GM08714 (cell line): ENCODE data around the gene CDKN1C.

Experiments
- H3K4me3 ChIP-seq: fragments of 200-500 bp; sonication (Bioruptor generic); 2 replicates; pipeline ENCODE4 v1.5.1; 2014; ENCODE audit warnings: mild to moderate bottlenecking, low read length, inconsistent platforms
- ZNF274 ChIP-seq: IDR thresholded peaks from 2 replicates; pipeline ENCODE4 v1.6.1; 2012; ENCODE audit warnings: mild to moderate bottlenecking, low read depth, low read length

CDKN1C gene

DNA sequence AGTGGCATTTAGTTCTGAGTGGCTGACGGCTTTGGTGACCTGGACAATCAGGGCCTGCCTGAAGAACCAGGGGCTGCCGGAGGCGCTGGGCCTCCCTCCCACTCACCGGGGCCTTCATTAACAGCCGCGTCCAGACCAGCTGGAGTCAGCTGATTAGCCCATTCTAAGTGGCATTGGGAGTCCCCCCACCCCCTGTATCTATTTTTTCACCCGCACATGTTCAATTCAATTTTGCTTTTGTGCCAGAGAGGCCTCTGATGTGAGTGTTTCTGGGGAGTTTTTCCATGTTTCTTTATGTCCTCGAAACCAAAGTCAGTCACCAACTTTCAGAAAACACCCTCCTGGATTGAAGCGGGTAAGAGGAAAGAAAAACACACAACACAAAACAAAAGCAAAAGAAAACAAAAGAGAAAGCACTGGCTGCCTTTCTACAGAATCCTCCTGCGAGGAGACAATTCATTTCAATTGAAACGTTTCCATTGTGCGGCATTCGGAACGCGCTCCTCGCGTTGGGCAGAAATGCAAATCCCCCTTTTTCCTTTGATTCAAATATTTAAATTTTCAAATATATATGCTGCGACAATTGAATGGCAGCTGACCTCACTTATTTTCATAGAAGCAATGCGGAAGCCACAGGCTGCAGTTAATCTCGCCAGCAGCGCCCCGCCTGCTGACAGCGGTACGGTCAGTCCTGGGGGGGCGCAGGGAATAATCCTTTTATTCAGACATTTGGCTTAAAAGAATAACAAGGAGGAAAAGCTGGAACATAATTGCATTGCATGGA, 17.7 kb downstream of the CDKN1C start:
- TF ChIP-seq ZNF274, result no peak
- H3K4me3 ChIP-seq, result no peak overlapping the region

DNA sequence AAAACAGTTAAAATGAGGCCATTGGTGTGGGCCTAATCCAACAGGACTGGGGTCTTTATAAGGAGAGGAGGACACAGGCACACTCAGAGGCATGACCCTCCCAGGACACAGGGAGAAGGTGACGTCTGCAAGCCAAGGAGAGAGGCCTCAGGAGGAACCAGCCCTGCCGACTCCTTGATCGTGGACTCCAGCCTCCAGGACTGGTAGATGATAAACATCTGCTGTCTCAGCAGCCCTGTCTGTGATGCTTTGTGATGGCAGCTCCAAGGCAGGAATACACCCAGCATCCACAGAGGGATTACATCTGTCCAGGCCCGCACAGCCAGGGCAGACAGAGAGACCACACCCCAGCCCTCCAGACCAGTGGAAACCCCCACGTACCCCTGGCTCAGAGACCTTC, 18.4 kb downstream of the CDKN1C start:
- H3K4me3 ChIP-seq, result no peak overlapping the region
- no peak for TF ChIP-seq ZNF274

DNA sequence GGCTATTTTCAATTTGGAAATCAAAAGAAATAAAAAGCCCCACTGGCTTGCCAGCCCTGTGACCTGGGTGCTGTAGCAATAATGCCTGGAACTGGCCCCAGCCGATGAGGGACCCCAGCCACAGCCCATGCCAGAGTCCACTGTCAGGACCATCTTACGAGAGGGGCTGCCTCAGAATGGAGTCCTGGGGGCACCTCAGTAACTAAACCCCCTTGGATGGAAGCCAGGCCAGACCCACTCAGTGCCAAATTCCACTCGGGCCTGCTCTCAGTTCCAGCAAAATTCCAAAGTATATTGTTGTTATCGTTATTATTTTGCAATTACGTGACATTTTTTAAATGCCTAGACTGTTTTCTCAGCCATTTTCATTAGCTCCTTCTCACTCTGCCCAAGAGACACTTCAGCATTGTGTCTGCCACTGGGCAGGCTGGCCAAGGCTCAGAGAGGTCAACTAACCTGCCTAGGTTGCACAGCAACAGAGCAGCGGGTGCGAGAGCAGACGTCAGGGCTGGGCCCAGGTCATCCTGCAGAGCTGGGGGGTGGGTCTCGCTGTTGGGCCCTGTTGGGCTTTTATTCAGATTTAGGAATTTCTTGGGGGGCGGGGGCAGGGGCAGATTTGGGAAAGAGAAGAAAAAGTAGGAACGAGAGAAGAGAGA, 19.5 kb downstream of the CDKN1C start:
- H3K4me3 ChIP-seq, result no peak overlapping the region
- no peak for TF ChIP-seq ZNF274

DNA sequence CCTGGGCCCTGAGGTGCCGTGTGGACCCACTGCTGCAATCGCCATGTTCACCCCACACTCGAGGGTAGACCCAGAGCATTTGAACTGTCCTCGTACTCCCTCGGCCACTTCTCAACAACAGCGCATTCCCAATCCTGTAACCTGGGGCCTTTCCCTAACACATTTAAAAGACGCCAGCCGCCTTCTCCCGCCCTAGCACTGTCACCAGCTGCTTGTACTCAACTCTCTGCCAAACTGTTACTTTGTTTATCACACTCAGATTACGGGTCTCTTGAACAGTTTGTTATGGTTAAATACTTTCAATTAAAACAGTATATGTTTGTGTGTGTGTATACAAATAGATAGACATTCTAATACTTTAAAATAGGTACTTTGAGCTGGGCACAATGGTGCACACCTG, 20.7 kb downstream of the CDKN1C start:
- no peak overlapping the region for H3K4me3 ChIP-seq
- no peak for TF ChIP-seq ZNF274

DNA sequence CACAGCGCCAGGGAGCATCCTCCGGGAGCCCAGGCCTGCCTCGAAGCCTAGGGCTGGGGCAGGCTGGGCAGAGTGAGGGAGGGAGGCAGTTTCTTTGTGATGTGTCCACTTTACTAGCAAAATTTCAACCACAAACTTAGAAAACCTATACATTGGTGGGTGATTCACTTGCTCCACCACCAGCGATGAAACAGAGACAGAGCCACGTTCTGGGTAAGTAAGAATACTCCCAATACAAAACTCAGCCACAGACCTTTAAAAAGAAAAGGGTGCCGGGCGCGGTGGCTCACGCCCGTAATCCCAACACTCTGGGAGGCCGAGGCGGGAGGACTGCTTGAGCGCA, 22.3 kb downstream of the CDKN1C start:
- H3K4me3 ChIP-seq, result no peak overlapping the region
- no peak for TF ChIP-seq ZNF274

DNA sequence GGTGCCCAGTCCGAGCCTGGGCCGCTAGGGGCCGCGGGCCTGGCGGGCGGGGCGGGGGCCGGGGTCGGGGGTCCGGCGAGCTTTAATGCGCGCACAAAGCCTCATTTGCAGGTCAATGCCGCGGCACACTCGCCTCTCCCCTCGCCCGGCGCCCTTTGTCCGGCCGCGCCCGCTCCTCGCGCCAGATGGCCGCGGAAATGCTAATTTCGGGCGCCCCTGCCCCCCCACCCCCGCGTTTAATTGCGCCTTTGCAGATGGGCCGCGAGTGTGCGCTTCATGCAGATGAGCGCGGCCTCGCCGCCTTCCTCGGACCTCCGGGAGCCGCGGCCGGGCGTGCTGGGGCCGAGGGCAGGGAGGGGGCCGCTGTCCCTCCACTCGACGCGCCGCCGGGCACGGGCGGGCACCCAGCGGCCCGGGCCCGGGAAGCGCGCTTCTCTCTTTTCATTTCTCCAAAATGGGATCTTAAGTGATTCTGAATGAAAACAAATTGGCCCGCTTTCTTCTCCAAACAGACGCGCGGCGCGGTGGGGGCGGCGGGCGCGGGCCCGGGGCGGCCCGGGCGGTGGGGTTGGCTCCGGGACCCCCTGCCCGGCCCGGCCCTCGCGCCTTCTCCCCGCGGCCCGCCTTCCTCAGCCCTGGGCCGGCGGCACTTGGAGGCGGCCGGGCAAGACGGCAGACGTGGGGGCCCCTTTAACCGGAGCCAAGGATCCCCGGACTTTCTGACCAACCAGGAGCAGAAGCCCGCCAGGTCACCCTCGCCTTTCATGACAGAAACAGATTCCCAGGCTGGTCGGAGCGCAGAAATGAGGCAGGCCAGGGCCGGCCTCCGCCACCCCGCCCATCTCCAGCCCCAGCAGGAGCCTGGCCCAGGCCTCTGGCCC, 22.9 kb downstream of the CDKN1C start:
- no peak for TF ChIP-seq ZNF274
- H3K4me3 ChIP-seq, result no peak overlapping the region

DNA sequence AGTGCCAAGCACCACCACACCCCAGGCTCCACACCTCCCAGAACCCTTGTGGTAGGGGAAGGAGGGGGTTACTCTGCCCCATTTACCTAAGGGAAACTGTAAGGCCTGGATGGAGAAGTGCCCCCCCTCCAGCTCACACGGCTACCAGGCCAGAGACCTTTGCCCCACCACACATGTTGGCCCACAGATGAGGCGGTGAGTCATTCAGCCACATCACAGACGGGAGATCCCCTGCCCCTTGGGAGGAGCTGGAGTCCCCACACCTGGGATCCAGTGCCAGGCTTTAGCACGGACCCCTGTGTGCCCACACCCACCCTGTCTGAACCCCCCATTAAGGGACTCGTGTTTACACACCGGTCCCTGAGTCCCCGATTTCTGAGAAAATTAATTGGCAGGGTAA, 24.9 kb downstream of the CDKN1C start:
- H3K4me3 ChIP-seq, result no peak overlapping the region

DNA sequence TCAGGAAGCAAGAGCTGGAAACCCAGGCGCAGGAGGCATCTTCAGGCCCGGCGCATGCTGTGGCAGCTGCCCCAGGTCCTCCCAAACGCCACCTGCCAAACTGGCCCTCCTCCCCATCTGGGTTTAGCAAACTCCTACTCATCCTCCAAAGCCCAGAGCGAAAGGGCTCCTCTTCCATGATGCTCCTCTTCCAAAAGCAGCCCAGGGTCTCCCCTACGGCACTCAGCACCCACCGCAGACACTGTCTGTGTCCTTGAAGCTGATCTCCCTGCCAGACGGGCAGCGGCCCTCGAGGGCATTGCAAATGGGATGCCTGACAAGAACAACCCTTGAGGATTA, 25.9 kb downstream of the CDKN1C start:
- TF ChIP-seq ZNF274, result no peak
- no peak overlapping the region for H3K4me3 ChIP-seq

More for the DNA sequence above, 24.9 kb downstream of the CDKN1C start:
- TF ChIP-seq ZNF274, result no peak

DNA sequence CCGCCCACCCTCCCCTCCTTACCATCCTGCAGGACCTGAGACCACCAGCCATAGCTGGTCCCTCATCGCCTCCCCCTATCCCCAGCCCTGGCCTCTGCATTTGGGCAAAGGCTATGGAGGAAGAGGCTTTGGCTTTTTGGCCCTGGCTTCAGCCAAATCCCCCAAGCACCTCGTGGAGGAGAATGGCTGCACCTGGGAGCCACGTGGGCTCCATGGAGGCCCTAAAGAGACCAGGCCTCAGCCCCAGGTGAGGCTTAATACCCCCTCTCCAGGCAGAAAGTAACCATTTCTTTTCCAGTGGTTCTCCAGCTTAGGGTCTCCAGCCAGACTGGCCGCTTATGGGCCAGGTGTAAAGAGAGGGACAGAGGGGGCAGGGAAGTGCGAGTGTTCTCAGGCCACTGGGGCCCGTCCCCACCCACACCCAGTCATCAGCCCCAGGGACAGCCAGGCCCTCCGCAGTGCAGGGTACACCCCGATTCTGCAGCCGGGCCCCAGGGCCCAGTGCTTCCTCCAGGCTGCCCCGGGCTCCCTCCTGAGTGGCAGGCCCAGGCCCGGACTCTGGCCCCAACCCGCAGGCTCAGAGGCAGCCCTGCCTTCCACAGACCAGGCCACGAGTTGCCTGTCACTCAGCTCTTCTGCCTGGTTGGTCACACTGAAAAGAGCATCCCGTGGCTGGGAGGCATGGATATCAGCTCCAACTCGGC, 26.4 kb downstream of the CDKN1C start:
- H3K4me3 ChIP-seq, result no peak overlapping the region
- no peak for TF ChIP-seq ZNF274

DNA sequence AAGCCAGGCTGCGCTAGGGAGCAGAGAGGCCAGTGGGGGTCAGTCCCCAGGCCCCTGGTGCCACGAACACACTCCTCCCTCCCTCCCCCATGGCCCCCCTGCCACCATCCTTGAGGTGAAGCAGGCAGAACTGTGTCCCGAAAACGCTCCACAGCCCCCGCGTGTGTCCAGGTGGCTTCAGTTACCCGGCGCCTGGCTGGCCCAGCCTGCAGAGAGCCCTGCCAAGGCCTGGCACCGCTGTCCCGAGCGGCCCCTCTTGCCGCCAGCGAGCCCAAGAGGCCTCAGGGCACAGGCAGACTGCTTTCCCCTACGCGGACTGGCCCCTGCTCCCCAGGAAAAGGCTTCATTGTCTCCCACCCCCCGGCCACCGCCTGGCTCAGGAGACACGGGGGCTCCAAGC, 27.7 kb downstream of the CDKN1C start:
- no peak overlapping the region for H3K4me3 ChIP-seq
- no peak for TF ChIP-seq ZNF274

DNA sequence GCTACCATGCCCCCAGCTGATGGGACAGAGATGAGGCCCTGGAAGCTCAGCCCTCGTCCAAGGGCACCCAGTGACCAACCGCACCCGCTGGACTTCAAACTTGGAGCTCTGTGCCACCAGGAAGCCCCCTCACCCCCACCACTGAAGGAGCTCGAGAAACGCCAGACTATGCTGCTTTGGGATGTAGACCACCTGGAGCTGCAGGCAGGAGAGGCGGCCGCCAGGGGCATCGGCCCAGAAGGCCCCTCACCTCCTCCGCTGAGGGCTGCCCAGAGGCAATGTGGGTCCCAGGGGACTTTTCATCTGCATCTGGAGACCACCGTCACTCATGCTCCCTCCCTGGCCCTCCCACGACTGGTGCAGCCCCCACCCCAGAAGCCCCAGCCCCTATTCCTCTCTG, 28.3 kb downstream of the CDKN1C start:
- no peak for TF ChIP-seq ZNF274
- no peak overlapping the region for H3K4me3 ChIP-seq

DNA sequence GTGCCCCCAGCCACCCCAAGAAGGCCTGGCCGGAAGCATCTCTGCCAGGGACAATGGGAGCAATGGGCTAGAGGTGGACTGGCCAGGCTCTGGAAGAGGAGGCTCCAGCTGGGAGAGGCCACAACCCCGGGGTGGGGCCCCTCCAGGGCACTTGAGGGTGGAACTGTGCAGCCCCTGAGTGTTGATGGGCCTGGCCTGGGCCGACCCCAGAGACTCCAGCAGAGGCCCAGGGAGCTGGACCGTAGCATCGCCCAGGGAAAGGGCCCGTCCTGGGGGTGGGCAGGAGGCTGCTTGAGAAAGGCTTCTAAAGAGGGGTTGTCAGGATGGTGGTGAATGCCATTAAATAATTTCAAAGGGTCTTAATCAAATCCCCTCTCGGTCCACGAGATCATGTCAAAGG, 30.4 kb downstream of the CDKN1C start:
- TF ChIP-seq ZNF274, result no peak
- H3K4me3 ChIP-seq, result no peak overlapping the region

DNA sequence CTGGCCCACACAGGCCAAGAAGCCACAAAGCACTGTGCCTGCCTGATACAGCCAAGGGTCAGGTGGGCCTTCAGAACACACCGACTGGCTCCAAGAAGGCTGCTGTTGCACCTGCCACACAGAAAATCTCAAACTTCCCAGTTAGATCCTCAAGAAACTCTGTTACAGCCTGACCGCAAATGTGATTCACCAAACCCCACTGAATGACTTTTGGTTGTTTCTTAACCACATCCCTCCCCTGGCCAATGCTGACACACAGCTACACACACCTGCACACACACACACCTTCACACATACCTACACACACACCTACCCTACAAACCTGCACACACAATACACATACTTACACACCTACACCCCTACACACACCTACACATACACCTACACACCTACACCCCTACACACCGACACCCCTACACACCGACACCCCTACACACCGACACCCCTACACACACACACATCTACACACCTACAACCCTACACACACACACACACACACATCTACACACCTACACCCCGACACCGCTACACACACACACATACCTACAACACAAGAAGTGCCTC, 31.5 kb downstream of the CDKN1C start:
- H3K4me3 ChIP-seq, result no peak overlapping the region
- TF ChIP-seq ZNF274, result no peak

DNA sequence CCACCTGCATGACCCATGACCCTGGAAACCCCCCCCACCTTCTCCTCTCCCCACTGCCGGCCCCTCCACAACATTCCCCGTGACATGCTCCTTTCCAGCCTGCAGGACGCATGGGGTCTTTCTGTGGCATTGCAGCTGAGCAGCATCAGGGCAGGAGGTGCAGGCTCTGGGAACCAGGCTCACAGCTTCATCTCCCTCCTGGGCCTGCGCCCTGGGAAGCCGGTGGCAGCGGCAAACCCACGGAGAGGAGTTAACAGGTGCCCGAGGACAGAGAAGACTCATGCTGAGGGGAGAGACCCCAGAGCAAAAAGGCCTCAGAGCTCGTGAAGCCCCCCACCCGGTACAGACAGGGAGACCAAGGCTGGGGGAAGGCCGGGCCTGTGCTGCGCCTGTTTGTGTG, 32.2 kb downstream of the CDKN1C start:
- TF ChIP-seq ZNF274, result no peak
- no peak overlapping the region for H3K4me3 ChIP-seq
